Measurements from ENCODE around the gene LIPG. TPM values are rescaled to one million over a fixed set of nuclear protein-coding genes. Genes with fewer than 3 reads are reported as not detected.
"Not testable (repeated sequence)": the region's sequence is repeated elsewhere in the genome, so short reads cannot be mapped to it uniquely, and the experiment has no call there.

LIPG gene
- total RNA-seq, 1 experiment from 2014 or later: 44.0 TPM

- H3K27ac Mint-ChIP-seq (ENCODE audit: unreplicated experiment): no peak overlapping the region
- intact Hi-C loops (cut with micrococcal nuclease; ENCODE audit: unreplicated experiment): no loop called here
- no peaks in the 10 kb centered on the region for H3K27me3 Mint-ChIP-seq (ENCODE audit: unreplicated experiment)
- BruUV-seq (replicated peaks): no TSS peak
- no peak for DNase-seq
- no peaks in the 10 kb centered on the region for H3K36me3 Mint-ChIP-seq (ENCODE audit: insufficient read depth, unreplicated experiment)
- CTCF ChIA-PET: no interaction called here
- no peak for TF ChIP-seq CTCF (IDR thresholded peaks at IDR 0.05; ENCODE audit: unreplicated experiment)
- peaks cover 9% of the 10 kb centered on the region for H3K4me1 Mint-ChIP-seq (ENCODE audit: low read depth, unreplicated experiment)
- no peak overlapping the region for H3K4me3 Mint-ChIP-seq (ENCODE audit: low read depth, unreplicated experiment)
- H3K9me3 Mint-ChIP-seq (ENCODE audit: low read depth, unreplicated experiment): no peaks in the 10 kb centered on the region
Measured at GRCh38 chr18:49517483-49517882, 44.4 kb upstream of the LIPG start.

- no peak overlapping the region for H3K4me3 Mint-ChIP-seq (ENCODE audit: low read depth, unreplicated experiment)
- no peaks in the 10 kb centered on the region for H3K27me3 Mint-ChIP-seq (ENCODE audit: unreplicated experiment)
- H3K4me1 Mint-ChIP-seq (ENCODE audit: low read depth, unreplicated experiment): peaks cover 9% of the 10 kb centered on the region
- intact Hi-C loops (cut with micrococcal nuclease; ENCODE audit: unreplicated experiment): no loop called here
- H3K27ac Mint-ChIP-seq (ENCODE audit: unreplicated experiment): no peak overlapping the region
- H3K36me3 Mint-ChIP-seq (ENCODE audit: insufficient read depth, unreplicated experiment): no peaks in the 10 kb centered on the region
- no peak for TF ChIP-seq CTCF (IDR thresholded peaks at IDR 0.05; ENCODE audit: unreplicated experiment)
- no peak for DNase-seq
- BruUV-seq (replicated peaks): no TSS peak
- no peaks in the 10 kb centered on the region for H3K9me3 Mint-ChIP-seq (ENCODE audit: low read depth, unreplicated experiment)
- CTCF ChIA-PET: no interaction called here
Measured at GRCh38 chr18:49519101-49519971, 42.5 kb upstream of the LIPG start.

- intact Hi-C loops (cut with micrococcal nuclease; ENCODE audit: unreplicated experiment): no loop called here
- Mint-ChIP-seq H3K36me3 (ENCODE audit: insufficient read depth, unreplicated experiment) (no peaks in the 10 kb centered on the region), H3K9me3 (ENCODE audit: low read depth, unreplicated experiment) (no peaks in the 10 kb centered on the region), H3K4me3 (ENCODE audit: low read depth, unreplicated experiment) (no peak overlapping the region), H3K27ac (ENCODE audit: unreplicated experiment) (no peak overlapping the region), H3K27me3 (ENCODE audit: unreplicated experiment) (no peaks in the 10 kb centered on the region), H3K4me1 (ENCODE audit: low read depth, unreplicated experiment) (peaks cover 9% of the 10 kb centered on the region)
- DNase-seq: no peak
- TF ChIP-seq CTCF (IDR thresholded peaks at IDR 0.05; ENCODE audit: unreplicated experiment): no peak
- BruUV-seq (replicated peaks): no TSS peak
- CTCF ChIA-PET: no interaction called here
Measured at GRCh38 chr18:49520661-49521145, 41.2 kb upstream of the LIPG start.

- Mint-ChIP-seq H3K27me3 (ENCODE audit: unreplicated experiment) (no peaks in the 10 kb centered on the region), H3K36me3 (ENCODE audit: insufficient read depth, unreplicated experiment) (no peaks in the 10 kb centered on the region), H3K27ac (ENCODE audit: unreplicated experiment) (no peak overlapping the region), H3K4me1 (ENCODE audit: low read depth, unreplicated experiment) (peaks cover 9% of the 10 kb centered on the region), H3K4me3 (ENCODE audit: low read depth, unreplicated experiment) (no peak overlapping the region), H3K9me3 (ENCODE audit: low read depth, unreplicated experiment) (no peaks in the 10 kb centered on the region)
- no peak for TF ChIP-seq CTCF (IDR thresholded peaks at IDR 0.05; ENCODE audit: unreplicated experiment)
- intact Hi-C loops (cut with micrococcal nuclease; ENCODE audit: unreplicated experiment): no loop called here
- CTCF ChIA-PET: no interaction called here
- DNase-seq: no peak
- BruUV-seq (replicated peaks): no TSS peak
Measured at GRCh38 chr18:49521216-49521835, 40.5 kb upstream of the LIPG start.

- intact Hi-C loops (cut with micrococcal nuclease; ENCODE audit: unreplicated experiment); H3K27me3 Mint-ChIP-seq (ENCODE audit: unreplicated experiment); BruUV-seq (replicated peaks); H3K4me3 Mint-ChIP-seq (ENCODE audit: low read depth, unreplicated experiment); H3K36me3 Mint-ChIP-seq (ENCODE audit: insufficient read depth, unreplicated experiment); DNase-seq; H3K9me3 Mint-ChIP-seq (ENCODE audit: low read depth, unreplicated experiment); H3K27ac Mint-ChIP-seq (ENCODE audit: unreplicated experiment): not testable (repeated sequence)
- H3K4me1 Mint-ChIP-seq (ENCODE audit: low read depth, unreplicated experiment): peaks cover 17% of the 10 kb centered on the region
- CTCF ChIA-PET: interaction anchor here (0.6 to 0.9 kb wide), 2 partner anchors 62 to 227 kb away, joined by 3 to 4 read pairs; no protein-coding TSS in a partner anchor
Measured at GRCh38 chr18:49523580-49524093, 38.2 kb upstream of the LIPG start.
